GM12892 (cell line): ENCODE results near the gene INPP4B.

Experiments
- POLR2A ChIP-seq: IDR thresholded peaks from 2 replicates; pipeline ENCODE4 v1.6.1; 2011; ENCODE audit warnings: low read depth, low read length, control low read depth
- POLR2AphosphoS5 ChIP-seq: IDR thresholded peaks from 2 replicates; pipeline ENCODE4 v1.6.1; 2011; ENCODE audit warnings: low read depth, low read length, control low read depth
- TAF1 ChIP-seq: IDR thresholded peaks from 2 replicates; pipeline ENCODE4 v1.6.1; 2011; ENCODE audit warnings: low read depth, mild to moderate bottlenecking, control low read depth, low read length, borderline replicate concordance

- TF ChIP-seq POLR2AphosphoS5 (no peak), TAF1 (no peak), POLR2A (no peak)
Observed at GRCh38 chr4:142036795-142037583, 809.1 kb downstream of the INPP4B start.
